Measurements from ENCODE around the gene CST4.
"Not testable (repeated sequence)": the region's sequence is repeated elsewhere in the genome, so short reads cannot be mapped to it uniquely, and the experiment has no call there.

Gene CST4

GRCh38 chr20:23659610-23659988 lies 29.2 kb downstream of the CST4 start:
- DNase-seq = not testable (repeated sequence)

GRCh38 chr20:23658989-23659609 lies 29.7 kb downstream of the CST4 start:
- no peak for DNase-seq

- DNase-seq = no peak
Measured at GRCh38 chr20:23658336-23658735, 30.5 kb downstream of the CST4 start.

- DNase-seq = no peak
Measured at GRCh38 chr20:23657202-23657601, 31.6 kb downstream of the CST4 start.

GRCh38 chr20:23656372-23656771 lies 32.5 kb downstream of the CST4 start:
- no peak for DNase-seq

- no peak for DNase-seq
Measured at GRCh38 chr20:23655491-23656211, 33.2 kb downstream of the CST4 start.

GRCh38 chr20:23654717-23655116 lies 34.1 kb downstream of the CST4 start:
- DNase-seq = no peak

- DNase-seq = no peak
Measured at GRCh38 chr20:23654000-23654399, 34.8 kb downstream of the CST4 start.

GRCh38 chr20:23653400-23653938 lies 35.4 kb downstream of the CST4 start:
- no peak for DNase-seq

- no peak for DNase-seq
Measured at GRCh38 chr20:23652926-23653325, 35.9 kb downstream of the CST4 start.

GRCh38 chr20:23652371-23652770 lies 36.5 kb downstream of the CST4 start:
- no peak for DNase-seq

- DNase-seq = no peak
Measured at GRCh38 chr20:23651117-23651516, 37.7 kb downstream of the CST4 start.

GRCh38 chr20:23649830-23650417 lies 38.9 kb downstream of the CST4 start:
- no peak for DNase-seq

GRCh38 chr20:23649242-23649641 lies 39.6 kb downstream of the CST4 start:
- DNase-seq = no peak

- DNase-seq = no peak
Measured at GRCh38 chr20:23647346-23647745, 41.5 kb downstream of the CST4 start.

GRCh38 chr20:23646106-23646873 lies 42.5 kb downstream of the CST4 start:
- no peak for DNase-seq

GRCh38 chr20:23645575-23645974 lies 43.3 kb downstream of the CST4 start:
- DNase-seq = no peak

GRCh38 chr20:23644164-23644563 lies 44.7 kb downstream of the CST4 start:
- no peak for DNase-seq

- DNase-seq = no peak
Measured at GRCh38 chr20:23643659-23644058, 45.2 kb downstream of the CST4 start.

GRCh38 chr20:23641936-23642751 lies 46.7 kb downstream of the CST4 start:
- DNase-seq = no peak

GRCh38 chr20:23640671-23641667 lies 47.9 kb downstream of the CST4 start:
- DNase-seq = no peak

All from SHP77 treated with DMSO at 0.1 percent for 48 hours (cell line).